HG03460 (cell line): ENCODE data around the gene RREB1.
"Not testable (repeated sequence)": the region's sequence is repeated elsewhere in the genome, so short reads cannot be mapped to it uniquely, and the experiment has no call there.

ENCODE experiments used
- ATAC-seq: cut with Tn5 transposase; IDR thresholded peaks from one replicate; pipeline ENCODE4 v1.9.1; 2021; ENCODE audit not compliant: unreplicated experiment

The RREB1 gene

DNA sequence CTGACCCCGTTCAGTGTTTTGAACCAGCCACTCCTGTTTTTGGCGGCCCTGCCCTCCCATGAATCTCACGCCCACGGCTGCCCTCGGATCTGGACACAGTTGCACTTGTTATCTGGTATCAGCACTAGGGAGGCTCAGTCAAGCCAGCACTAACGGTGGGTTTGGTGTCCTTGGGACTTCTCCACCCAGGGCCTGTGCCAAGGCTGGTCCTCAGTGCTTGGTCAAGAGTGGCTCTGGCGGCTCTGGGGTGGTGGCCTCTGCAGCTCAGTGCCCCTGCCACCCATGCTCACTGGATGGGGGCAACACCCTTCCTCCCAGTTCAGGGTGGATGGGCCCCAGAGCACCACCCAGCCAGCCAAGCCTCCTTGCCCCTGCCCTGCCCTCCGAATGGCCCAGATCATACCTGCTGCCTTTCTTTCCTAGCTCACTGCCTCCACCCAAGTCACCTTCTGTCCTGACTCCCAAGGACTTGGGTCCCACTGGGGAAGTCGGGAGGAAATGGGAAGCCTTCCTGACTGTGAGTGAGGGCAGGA is 150.5 kb downstream of the RREB1 start:
- no peak for ATAC-seq

DNA sequence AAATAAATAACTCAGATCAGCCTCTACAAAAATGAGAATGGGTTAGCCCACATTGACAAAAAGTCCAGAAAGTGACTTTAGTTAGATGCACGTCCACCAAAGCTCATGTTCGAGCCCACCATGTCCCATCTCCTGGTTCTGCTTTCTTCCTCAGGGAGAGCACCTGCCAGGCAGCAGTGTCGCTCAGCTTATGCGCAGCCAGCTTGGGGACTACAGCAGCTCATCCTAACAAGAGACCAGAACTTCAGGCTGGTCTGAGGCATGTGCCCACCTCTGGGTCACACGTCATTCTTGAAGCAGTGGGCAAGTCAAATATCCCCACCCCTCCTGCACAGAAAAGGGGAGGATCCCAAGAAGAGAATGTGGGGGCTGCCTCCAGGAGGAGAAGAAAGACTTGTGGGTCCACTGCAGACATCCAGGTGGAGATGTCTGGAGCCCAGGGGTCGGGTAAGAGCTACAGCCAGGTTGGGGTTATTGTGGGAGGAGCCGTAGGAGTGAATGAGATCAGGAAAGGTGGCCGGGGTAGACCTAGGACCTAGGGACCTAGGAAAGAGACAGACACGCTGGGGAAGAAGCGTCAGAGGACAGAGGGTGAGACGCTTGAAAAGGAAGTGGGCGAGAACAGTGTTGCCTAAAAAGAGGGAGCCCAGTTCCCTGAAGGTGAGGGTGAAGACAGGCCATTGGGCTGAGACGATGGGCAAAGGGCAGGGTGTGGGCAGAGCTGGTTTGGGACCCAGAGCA is 152.7 kb downstream of the RREB1 start:
- no peak for ATAC-seq

- ATAC-seq, result peak; percentile 85
Measured at GRCh38 chr6:7261032-7261841, 153.5 kb downstream of the RREB1 start.

- ATAC-seq, result no peak
Measured at GRCh38 chr6:7261852-7262461, 154.2 kb downstream of the RREB1 start.

DNA sequence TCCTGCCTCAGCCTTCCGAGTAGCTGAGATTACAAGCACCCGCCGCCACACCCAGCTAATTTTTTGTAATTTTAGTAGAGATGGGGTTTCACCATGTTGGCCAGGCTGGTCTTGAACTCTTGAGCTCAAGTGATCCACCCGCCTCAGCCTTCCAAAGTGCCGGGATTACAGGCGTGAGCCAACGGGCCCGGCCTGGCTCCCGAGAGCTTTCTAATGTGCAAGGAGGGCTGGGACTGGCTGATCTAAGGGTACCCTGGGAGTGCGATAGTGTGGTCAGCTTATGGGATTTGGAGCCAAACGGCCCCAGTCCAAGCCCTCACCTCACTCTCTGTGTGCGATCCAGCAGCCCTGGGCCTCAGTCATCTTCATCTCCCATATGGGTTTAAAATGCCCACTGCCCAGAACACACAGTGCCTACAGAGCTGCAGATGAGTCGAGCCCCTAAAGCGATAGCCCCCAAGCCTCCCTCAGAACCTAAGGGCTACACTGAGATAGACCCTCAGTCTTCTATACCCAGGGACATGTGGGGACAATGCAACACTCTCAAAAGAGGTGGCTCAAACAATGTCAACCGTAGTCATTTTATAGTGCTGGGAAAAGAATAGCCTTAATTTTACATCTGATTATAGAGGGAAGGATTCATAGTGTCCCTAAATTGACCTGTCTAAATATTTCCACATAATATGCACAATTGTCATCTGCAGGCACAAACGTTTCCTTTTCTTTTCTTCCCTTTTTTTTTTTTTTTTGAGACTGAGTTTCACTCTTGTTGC is 155.2 kb downstream of the RREB1 start:
- no peak for ATAC-seq

DNA sequence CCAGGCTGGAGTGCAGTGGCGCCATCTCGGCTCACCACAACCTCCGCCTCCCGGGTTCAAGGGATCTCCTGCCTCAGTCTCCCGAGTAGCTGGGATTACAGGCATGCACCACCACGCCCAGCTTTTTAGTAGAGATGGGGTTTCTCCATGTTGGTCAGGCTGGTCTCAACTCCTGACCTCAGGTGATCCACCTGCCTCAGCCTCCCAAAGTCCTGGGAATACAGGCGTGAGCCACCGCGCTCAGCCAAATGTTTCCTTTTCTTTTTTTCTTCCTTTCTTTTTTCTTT is 155.7 kb downstream of the RREB1 start:
- ATAC-seq, result not testable (repeated sequence)

DNA sequence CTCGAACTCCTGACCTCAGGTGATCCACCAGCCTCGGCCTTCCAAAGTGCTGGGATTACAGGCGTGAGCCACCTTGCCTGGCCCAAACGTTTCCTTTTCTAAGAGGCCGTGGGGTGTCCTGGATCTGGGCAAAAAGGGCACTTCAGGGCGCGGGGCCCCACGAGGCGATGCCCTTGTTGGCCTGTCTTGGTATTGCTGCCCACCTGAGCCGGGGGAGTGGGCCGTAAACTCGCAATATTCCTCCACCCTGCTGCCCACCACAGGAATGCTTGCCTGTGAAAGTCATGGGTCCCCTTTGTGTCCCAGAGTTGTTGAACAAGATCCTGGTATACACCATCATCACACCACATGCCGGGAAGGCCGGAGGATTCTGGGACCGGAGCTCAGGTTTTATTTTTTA is 156.3 kb downstream of the RREB1 start:
- ATAC-seq, result no peak

DNA sequence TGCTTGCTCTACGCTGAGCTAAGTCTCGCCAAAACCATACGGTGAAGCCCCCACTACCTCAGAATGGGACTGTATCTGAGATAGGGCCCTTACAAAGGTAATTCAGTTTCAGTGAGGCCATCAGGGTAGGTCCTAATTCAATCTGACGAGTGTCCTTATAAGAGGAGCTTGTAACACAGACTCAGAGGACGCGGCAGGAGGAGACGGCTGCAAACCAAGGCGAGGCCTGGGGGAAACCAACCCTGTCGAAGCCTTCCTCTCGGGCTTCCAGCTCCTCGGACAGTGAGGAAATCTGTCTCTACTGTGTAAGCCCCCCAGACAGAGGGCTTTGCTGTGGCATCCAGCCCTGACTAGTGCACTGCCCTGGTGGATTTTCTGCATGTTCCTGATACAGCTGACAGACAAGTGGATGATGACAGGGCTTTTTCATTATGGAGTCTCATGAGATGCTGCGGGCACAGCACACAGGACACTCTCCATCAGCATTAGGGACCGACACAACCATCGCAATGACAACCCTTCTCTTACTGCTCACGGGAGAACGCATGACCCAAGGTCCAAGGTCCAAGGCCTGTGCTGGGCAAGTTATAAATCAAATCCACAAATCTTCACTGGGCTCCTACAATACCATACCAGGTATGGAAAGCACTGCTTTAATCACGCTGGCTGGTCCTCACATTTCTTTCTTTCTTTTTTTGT is 157.1 kb downstream of the RREB1 start:
- ATAC-seq, result no peak

- not testable (repeated sequence) for ATAC-seq
Measured at GRCh38 chr6:7265385-7265726, 157.6 kb downstream of the RREB1 start.

GRCh38 chr6:7267071-7267465 is 159.3 kb downstream of the RREB1 start:
- ATAC-seq, result no peak

- ATAC-seq, result no peak
Measured at GRCh38 chr6:7267466-7268091, 159.8 kb downstream of the RREB1 start.

DNA sequence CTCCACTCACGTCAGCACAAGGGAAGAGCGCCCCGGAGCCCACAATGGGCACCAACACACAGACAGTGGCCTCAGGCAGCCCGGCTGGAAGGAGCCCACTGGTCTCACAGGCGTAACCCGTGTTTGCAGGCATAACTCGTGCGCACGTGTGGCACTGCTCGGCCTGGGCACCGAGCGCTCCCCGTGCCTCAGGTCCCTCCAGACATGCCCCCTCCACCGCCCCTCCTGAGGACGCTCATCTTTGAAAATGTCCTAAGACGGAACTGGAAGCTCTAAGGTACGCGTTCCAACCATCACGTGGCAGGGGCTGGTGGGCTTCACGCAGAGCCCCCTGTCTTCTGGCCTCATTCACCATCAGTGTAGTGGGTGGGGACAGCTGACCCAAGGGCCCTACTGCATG is 160.6 kb downstream of the RREB1 start:
- no peak for ATAC-seq

GRCh38 chr6:7268816-7269555 is 161.2 kb downstream of the RREB1 start:
- ATAC-seq, result no peak

- no peak for ATAC-seq
Measured at GRCh38 chr6:7269816-7270215, 162.1 kb downstream of the RREB1 start.

DNA sequence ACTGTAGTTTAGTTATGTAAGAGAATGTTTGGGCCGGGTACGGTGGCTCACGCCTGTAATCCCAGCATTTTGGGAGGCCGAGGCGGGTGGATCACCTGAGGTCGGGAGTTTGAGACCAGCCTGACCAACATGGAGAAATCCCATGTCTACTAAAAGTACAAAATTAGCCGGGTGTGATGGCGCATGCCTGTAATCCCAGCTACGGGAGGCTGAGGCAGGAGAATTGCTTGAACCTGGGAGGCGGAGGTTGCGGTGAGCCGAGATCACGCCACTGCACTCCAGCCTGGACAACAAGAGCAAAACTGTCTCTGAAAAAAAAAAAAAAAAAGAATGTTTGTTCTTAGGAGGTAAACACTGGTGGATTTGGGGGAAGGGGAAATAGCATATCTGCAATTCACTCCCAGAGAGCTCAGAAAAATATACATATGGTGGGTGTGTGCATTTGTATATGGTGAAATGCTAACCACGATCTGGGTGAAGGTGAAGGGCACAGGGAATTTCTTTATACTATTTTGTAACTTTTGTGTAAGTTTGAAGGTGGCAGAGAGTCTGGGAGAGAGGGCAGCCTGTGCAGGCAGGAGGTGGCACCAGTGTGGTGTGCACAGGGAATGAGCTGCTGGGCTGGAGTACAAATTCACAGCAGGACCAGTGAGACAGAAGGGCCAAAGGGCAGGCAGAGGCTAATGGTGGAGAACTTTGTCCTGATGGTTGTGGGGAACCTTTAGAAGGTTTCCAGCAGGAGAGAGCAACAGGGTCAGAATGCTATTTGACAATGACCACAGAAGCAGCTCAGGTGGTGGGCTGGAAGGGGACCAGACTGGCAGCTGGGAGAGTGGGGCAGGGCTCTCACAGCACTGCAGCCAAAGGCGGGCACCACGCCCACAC is 162.8 kb downstream of the RREB1 start:
- no peak for ATAC-seq

- no peak for ATAC-seq
Measured at GRCh38 chr6:7271205-7271534, 163.4 kb downstream of the RREB1 start.

GRCh38 chr6:7273709-7274108 is 165.9 kb downstream of the RREB1 start:
- no peak for ATAC-seq

DNA sequence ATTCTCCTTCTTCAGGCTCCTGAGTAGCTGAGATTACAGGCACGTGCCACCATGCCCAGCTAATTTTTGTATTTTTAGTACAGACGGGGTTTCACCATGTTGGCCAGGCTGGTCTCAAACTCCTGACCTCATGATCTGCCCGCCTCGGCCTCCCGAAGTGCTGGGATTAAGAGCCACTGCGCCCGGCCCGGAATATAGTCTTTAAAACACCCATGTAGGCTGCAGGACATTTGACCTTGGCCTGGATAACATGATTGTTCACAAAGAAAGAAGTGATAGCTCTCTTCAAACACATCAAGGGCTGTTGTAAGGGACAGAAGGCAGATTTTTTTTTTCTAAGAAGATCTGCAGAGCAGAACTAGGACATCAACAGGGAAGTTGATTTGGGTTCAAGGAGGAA is 166.8 kb downstream of the RREB1 start:
- ATAC-seq, result not testable (repeated sequence)

DNA sequence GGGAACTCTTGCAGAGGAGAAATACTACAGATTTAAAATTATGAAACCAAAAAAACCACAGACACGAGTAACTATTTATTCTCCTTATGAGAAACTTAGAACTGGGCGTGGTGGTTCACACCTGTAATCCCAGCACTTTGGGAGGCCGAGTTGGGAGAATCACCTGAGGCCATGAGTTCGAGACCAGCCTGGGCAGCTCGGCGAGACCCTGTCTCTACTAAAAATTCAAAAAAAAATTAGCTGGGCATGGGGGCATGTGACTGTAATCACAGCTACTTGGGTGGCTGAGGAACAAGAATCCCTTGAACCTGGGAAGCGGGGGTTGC is 168.4 kb downstream of the RREB1 start:
- ATAC-seq, result no peak
